Measurements from ENCODE around the gene ATAD1.
A peak's percentile ranks its signal among the peaks of the same experiment; 100 is the strongest.
"Not testable (repeated sequence)": the region's sequence is repeated elsewhere in the genome, so short reads cannot be mapped to it uniquely, and the experiment has no call there.

Gene ATAD1

GRCh38 chr10:87827681-87828080 lies 9.7 kb upstream of the ATAD1 start:
- WGBS, 2 experiments (ENCODE audit: insufficient coverage in 2 of 2), result 76 to 100% methylated on average over 2 of the region's 2 CpGs
- Histone ChIP-seq H3K4me1 (ENCODE audit: control insufficient read depth, insufficient read depth, low read length, poor library complexity, severe bottlenecking) (no peaks in the 10 kb centered on the region), H3K9me3 (ENCODE audit: control insufficient read depth, low read length) (no peaks in the 10 kb centered on the region), H3K36me3 (ENCODE audit: control insufficient read depth, insufficient read depth, low read length) (no peaks in the 10 kb centered on the region), H3K4me3 (ENCODE audit: extremely low read depth, insufficient read depth, low read length, poor library complexity, severe bottlenecking) (no peak overlapping the region), H3K27ac (ENCODE audit: low read depth, low read length, severe bottlenecking) (no peak overlapping the region)

- no peaks in the 10 kb centered on the region for H3K9me3 ChIP-seq (ENCODE audit: control insufficient read depth, low read length)
- no peaks in the 10 kb centered on the region for H3K36me3 ChIP-seq (ENCODE audit: control insufficient read depth, insufficient read depth, low read length)
- H3K4me1 ChIP-seq (ENCODE audit: control insufficient read depth, insufficient read depth, low read length, poor library complexity, severe bottlenecking), result no peaks in the 10 kb centered on the region
- no peak overlapping the region for H3K27ac ChIP-seq (ENCODE audit: low read depth, low read length, severe bottlenecking)
- no peak overlapping the region for H3K4me3 ChIP-seq (ENCODE audit: extremely low read depth, insufficient read depth, low read length, poor library complexity, severe bottlenecking)
These were observed 8.6 kb upstream of the ATAD1 start for GRCh38 chr10:87826653-87827052.

- Histone ChIP-seq H3K4me3 (ENCODE audit: extremely low read depth, insufficient read depth, low read length, poor library complexity, severe bottlenecking) (no peak overlapping the region), H3K4me1 (ENCODE audit: control insufficient read depth, insufficient read depth, low read length, poor library complexity, severe bottlenecking) (no peaks in the 10 kb centered on the region), H3K27ac (ENCODE audit: low read depth, low read length, severe bottlenecking) (no peak overlapping the region), H3K36me3 (ENCODE audit: control insufficient read depth, insufficient read depth, low read length) (no peaks in the 10 kb centered on the region), H3K9me3 (ENCODE audit: control insufficient read depth, low read length) (no peaks in the 10 kb centered on the region)
- WGBS, 2 experiments (ENCODE audit: insufficient coverage in 2 of 2), result 100% methylated on average over 3 of the region's 6 CpGs; no CpG with 5 or more reads in 1 of the 2 experiments
These were observed 1.2 kb upstream of the ATAD1 start for GRCh38 chr10:87819289-87819585.

- H3K27ac ChIP-seq (ENCODE audit: low read depth, low read length, severe bottlenecking), result peak overlapping the region; percentile 34
- H3K9me3 ChIP-seq (ENCODE audit: control insufficient read depth, low read length), result no peaks in the 10 kb centered on the region
- WGBS, 2 experiments (ENCODE audit: insufficient coverage in 2 of 2), result 15 to 18% methylated on average over 17 to 23 of the region's 29 CpGs
- H3K36me3 ChIP-seq (ENCODE audit: control insufficient read depth, insufficient read depth, low read length), result no peaks in the 10 kb centered on the region
- no peaks in the 10 kb centered on the region for H3K4me1 ChIP-seq (ENCODE audit: control insufficient read depth, insufficient read depth, low read length, poor library complexity, severe bottlenecking)
- H3K4me3 ChIP-seq (ENCODE audit: extremely low read depth, insufficient read depth, low read length, poor library complexity, severe bottlenecking), result peak overlapping the region; percentile 87
These were observed 671 bp upstream of the ATAD1 start for GRCh38 chr10:87818505-87819288.

- 0 to 4% methylated on average over 1 to 4 of the region's 10 CpGs for WGBS, 2 experiments (ENCODE audit: insufficient coverage in 2 of 2)
- Histone ChIP-seq H3K9me3 (ENCODE audit: control insufficient read depth, low read length) (no peaks in the 10 kb centered on the region), H3K36me3 (ENCODE audit: control insufficient read depth, insufficient read depth, low read length) (peaks cover 10% of the 10 kb centered on the region), H3K4me1 (ENCODE audit: control insufficient read depth, insufficient read depth, low read length, poor library complexity, severe bottlenecking) (no peaks in the 10 kb centered on the region), H3K4me3 (ENCODE audit: extremely low read depth, insufficient read depth, low read length, poor library complexity, severe bottlenecking) (peak overlapping the region; percentile 87), H3K27ac (ENCODE audit: low read depth, low read length, severe bottlenecking) (peak overlapping the region; percentile 86)
These were observed 973 bp downstream of the ATAD1 start for GRCh38 chr10:87816898-87817608.

- Histone ChIP-seq H3K9me3 (ENCODE audit: control insufficient read depth, low read length) (no peaks in the 10 kb centered on the region), H3K27ac (ENCODE audit: low read depth, low read length, severe bottlenecking) (no peak overlapping the region), H3K36me3 (ENCODE audit: control insufficient read depth, insufficient read depth, low read length) (peaks cover 18% of the 10 kb centered on the region), H3K4me3 (ENCODE audit: extremely low read depth, insufficient read depth, low read length, poor library complexity, severe bottlenecking) (peak overlapping the region; percentile 87), H3K4me1 (ENCODE audit: control insufficient read depth, insufficient read depth, low read length, poor library complexity, severe bottlenecking) (no peaks in the 10 kb centered on the region)
- WGBS, 2 experiments (ENCODE audit: insufficient coverage in 2 of 2), result 88% methylated on average over 1 of the region's 9 CpGs; no CpG with 5 or more reads in 1 of the 2 experiments
These were observed 1.7 kb downstream of the ATAD1 start for GRCh38 chr10:87816163-87816897.

- Histone ChIP-seq H3K4me3 (ENCODE audit: extremely low read depth, insufficient read depth, low read length, poor library complexity, severe bottlenecking) (no peak overlapping the region), H3K4me1 (ENCODE audit: control insufficient read depth, insufficient read depth, low read length, poor library complexity, severe bottlenecking) (no peaks in the 10 kb centered on the region), H3K36me3 (ENCODE audit: control insufficient read depth, insufficient read depth, low read length) (peaks cover 80% of the 10 kb centered on the region), H3K9me3 (ENCODE audit: control insufficient read depth, low read length) (peaks cover 42% of the 10 kb centered on the region), H3K27ac (ENCODE audit: low read depth, low read length, severe bottlenecking) (no peak overlapping the region)
- 100% methylated on average over 2 of the region's 2 CpGs for WGBS, 2 experiments (ENCODE audit: insufficient coverage in 2 of 2)
These were observed 13.0 kb downstream of the ATAD1 start for GRCh38 chr10:87804939-87805569.

GRCh38 chr10:87803831-87804230 lies 14.2 kb downstream of the ATAD1 start:
- no peak overlapping the region for H3K4me3 ChIP-seq (ENCODE audit: extremely low read depth, insufficient read depth, low read length, poor library complexity, severe bottlenecking)
- no peaks in the 10 kb centered on the region for H3K4me1 ChIP-seq (ENCODE audit: control insufficient read depth, insufficient read depth, low read length, poor library complexity, severe bottlenecking)
- no peak overlapping the region for H3K27ac ChIP-seq (ENCODE audit: low read depth, low read length, severe bottlenecking)
- peaks cover 76% of the 10 kb centered on the region for H3K36me3 ChIP-seq (ENCODE audit: control insufficient read depth, insufficient read depth, low read length)
- H3K9me3 ChIP-seq (ENCODE audit: control insufficient read depth, low read length), result peaks cover 47% of the 10 kb centered on the region

GRCh38 chr10:87803328-87803727 lies 14.7 kb downstream of the ATAD1 start:
- Histone ChIP-seq H3K4me3 (ENCODE audit: extremely low read depth, insufficient read depth, low read length, poor library complexity, severe bottlenecking) (no peak overlapping the region), H3K9me3 (ENCODE audit: control insufficient read depth, low read length) (peaks cover 47% of the 10 kb centered on the region), H3K4me1 (ENCODE audit: control insufficient read depth, insufficient read depth, low read length, poor library complexity, severe bottlenecking) (no peaks in the 10 kb centered on the region), H3K36me3 (ENCODE audit: control insufficient read depth, insufficient read depth, low read length) (peaks cover 76% of the 10 kb centered on the region), H3K27ac (ENCODE audit: low read depth, low read length, severe bottlenecking) (no peak overlapping the region)
- WGBS, 2 experiments (ENCODE audit: insufficient coverage in 2 of 2), result 91 to 95% methylated on average over 4 of the region's 4 CpGs

GRCh38 chr10:87801813-87802435 lies 16.1 kb downstream of the ATAD1 start:
- not testable (repeated sequence) for H3K4me3 ChIP-seq (ENCODE audit: extremely low read depth, insufficient read depth, low read length, poor library complexity, severe bottlenecking); H3K27ac ChIP-seq (ENCODE audit: low read depth, low read length, severe bottlenecking); H3K4me1 ChIP-seq (ENCODE audit: control insufficient read depth, insufficient read depth, low read length, poor library complexity, severe bottlenecking)
- WGBS, 2 experiments (ENCODE audit: insufficient coverage in 2 of 2), result 80% methylated on average over 1 of the region's 1 CpG; no CpG with 5 or more reads in 1 of the 2 experiments
- Histone ChIP-seq H3K36me3 (ENCODE audit: control insufficient read depth, insufficient read depth, low read length) (peaks cover 83% of the 10 kb centered on the region), H3K9me3 (ENCODE audit: control insufficient read depth, low read length) (peaks cover 51% of the 10 kb centered on the region)
